ENCODE results near the gene FCN1. TPM values are rescaled to one million over a fixed set of nuclear protein-coding genes. Genes with fewer than 3 reads are reported as not detected.

The FCN1 gene
- total RNA-seq, 1 donor from 2014 or later: 84.4 TPM

- H3K4me1 ChIP-seq: no peaks in the 10 kb centered on the region
- H3K27ac ChIP-seq: no peak overlapping the region
- no peak for TF ChIP-seq CTCF (IDR thresholded peaks at IDR 0.05)
- no peaks in the 10 kb centered on the region for H3K36me3 ChIP-seq
- ATAC-seq (no peak), DNase-seq (peak; percentile 35)
- no peak overlapping the region for H3K4me3 ChIP-seq
- H3K27me3 ChIP-seq (ENCODE audit: low read depth): peaks cover 27% of the 10 kb centered on the region
- no peaks in the 10 kb centered on the region for H3K9me3 ChIP-seq
- intact Hi-C loops (cut with DNase I): no loop called here
Measured at GRCh38 chr9:134964271-134965055, 46.8 kb upstream of the FCN1 start.

GRCh38 chr9:134963546-134963945, 45.8 kb upstream of the FCN1 start:
- Histone ChIP-seq H3K4me1 (no peaks in the 10 kb centered on the region), H3K4me3 (no peak overlapping the region), H3K36me3 (no peaks in the 10 kb centered on the region), H3K27ac (no peak overlapping the region), H3K9me3 (no peaks in the 10 kb centered on the region), H3K27me3 (ENCODE audit: low read depth) (peaks cover 18% of the 10 kb centered on the region)
- ATAC-seq (no peak), DNase-seq (peak; percentile 19)
- intact Hi-C loops (cut with DNase I): no loop called here
- no peak for TF ChIP-seq CTCF (IDR thresholded peaks at IDR 0.05)

- ATAC-seq (no peak), DNase-seq (peak; percentile 38)
- intact Hi-C loops (cut with DNase I): no loop called here
- Histone ChIP-seq H3K4me3 (no peak overlapping the region), H3K36me3 (no peaks in the 10 kb centered on the region), H3K27ac (no peak overlapping the region), H3K27me3 (ENCODE audit: low read depth) (peaks cover 12% of the 10 kb centered on the region), H3K4me1 (no peaks in the 10 kb centered on the region), H3K9me3 (no peaks in the 10 kb centered on the region)
- no peak for TF ChIP-seq CTCF (IDR thresholded peaks at IDR 0.05)
Measured at GRCh38 chr9:134962973-134963364, 45.3 kb upstream of the FCN1 start.

GRCh38 chr9:134962065-134962972, 44.6 kb upstream of the FCN1 start:
- no peak for TF ChIP-seq CTCF (IDR thresholded peaks at IDR 0.05)
- intact Hi-C loops (cut with DNase I): no loop called here
- ATAC-seq (peak in 1 of 2 donors; percentile 29), DNase-seq (peak; percentile 40)
- H3K36me3 ChIP-seq: no peaks in the 10 kb centered on the region
- H3K4me3 ChIP-seq: no peak overlapping the region
- no peaks in the 10 kb centered on the region for H3K4me1 ChIP-seq
- no peak overlapping the region for H3K27ac ChIP-seq
- no peaks in the 10 kb centered on the region for H3K9me3 ChIP-seq
- peaks cover 12% of the 10 kb centered on the region for H3K27me3 ChIP-seq (ENCODE audit: low read depth)

GRCh38 chr9:134961331-134962064, 43.8 kb upstream of the FCN1 start:
- peak; percentile 43 for DNase-seq
- no peak for TF ChIP-seq CTCF (IDR thresholded peaks at IDR 0.05)
- intact Hi-C loops (cut with DNase I): no loop called here
- Histone ChIP-seq H3K4me3 (no peak overlapping the region), H3K27me3 (ENCODE audit: low read depth) (peaks cover 7% of the 10 kb centered on the region), H3K4me1 (no peaks in the 10 kb centered on the region), H3K27ac (no peak overlapping the region), H3K9me3 (no peaks in the 10 kb centered on the region), H3K36me3 (no peaks in the 10 kb centered on the region)
- no peak for ATAC-seq
